ENCODE data around the gene TBC1D16.

DNA sequence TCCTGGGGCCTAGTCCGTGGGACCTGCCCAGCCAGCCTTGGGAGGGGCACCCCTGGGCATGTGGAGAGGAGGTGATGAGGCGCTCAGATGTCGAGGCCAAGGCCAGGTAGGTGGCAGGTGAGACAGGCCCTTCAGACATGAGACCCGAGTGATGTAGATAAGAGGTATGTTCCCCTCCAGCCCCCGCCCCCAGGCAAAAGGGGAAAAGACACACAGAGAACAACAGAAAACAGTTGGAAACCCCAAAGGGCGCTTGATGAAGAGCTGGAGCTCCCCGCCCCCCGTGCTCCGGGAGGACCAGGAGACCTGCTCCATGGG is 101.1 kb downstream of the TBC1D16 start:
- TF ChIP-seq, protein P1, sequence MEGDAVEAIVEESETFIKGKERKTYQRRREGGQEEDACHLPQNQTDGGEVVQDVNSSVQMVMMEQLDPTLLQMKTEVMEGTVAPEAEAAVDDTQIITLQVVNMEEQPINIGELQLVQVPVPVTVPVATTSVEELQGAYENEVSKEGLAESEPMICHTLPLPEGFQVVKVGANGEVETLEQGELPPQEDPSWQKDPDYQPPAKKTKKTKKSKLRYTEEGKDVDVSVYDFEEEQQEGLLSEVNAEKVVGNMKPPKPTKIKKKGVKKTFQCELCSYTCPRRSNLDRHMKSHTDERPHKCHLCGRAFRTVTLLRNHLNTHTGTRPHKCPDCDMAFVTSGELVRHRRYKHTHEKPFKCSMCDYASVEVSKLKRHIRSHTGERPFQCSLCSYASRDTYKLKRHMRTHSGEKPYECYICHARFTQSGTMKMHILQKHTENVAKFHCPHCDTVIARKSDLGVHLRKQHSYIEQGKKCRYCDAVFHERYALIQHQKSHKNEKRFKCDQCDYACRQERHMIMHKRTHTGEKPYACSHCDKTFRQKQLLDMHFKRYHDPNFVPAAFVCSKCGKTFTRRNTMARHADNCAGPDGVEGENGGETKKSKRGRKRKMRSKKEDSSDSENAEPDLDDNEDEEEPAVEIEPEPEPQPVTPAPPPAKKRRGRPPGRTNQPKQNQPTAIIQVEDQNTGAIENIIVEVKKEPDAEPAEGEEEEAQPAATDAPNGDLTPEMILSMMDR (conservative IDR thresholded peaks at IDR 0.05; ENCODE audit: low read length): no peak
- TF ChIP-seq EZH2phosphoT487 (IDR thresholded peaks at IDR 0.05; ENCODE audit: borderline replicate concordance): no peak

Measured in Loucy (cell line).